Right hindlimb (tissue), 1 donor: ENCODE data around the gene LARGE2.
"Not testable (repeated sequence)": the region's sequence is repeated elsewhere in the genome, so short reads cannot be mapped to it uniquely, and the experiment has no call there.

Experiments
- DNase-seq: peaks from one replicate; pipeline ENCODE4 v3.0.0-alpha.2; 2018

LARGE2 gene

DNA sequence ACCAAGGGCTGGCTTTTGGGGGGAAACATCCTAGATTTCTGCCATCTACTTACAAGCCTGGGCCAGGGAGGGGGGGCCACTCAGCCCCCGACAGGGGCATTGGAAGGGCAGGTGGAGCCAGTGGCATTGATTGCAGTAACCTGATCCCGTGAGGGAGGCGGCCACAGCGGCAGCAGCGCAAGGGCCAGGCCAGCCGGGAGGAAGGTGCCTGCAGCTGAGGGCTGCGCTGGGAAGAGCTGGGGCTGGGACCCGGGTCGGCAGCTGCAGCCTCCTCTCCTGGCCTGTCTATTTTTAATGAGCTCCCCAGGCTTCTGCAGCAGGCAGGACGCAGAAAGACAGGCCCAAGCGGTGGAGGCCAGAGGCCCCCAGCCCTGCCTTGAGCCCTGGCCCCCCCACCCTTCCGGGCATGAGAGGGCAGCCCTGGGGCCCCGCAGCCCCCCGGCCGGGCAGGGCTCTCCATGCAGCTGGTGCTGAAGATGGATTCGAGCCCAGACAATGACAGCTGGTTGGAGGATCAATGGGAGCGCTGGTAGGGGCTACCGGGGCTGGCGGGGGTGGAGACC lies 26.0 kb upstream of the LARGE2 start:
- peak; percentile 81 for DNase-seq

DNA sequence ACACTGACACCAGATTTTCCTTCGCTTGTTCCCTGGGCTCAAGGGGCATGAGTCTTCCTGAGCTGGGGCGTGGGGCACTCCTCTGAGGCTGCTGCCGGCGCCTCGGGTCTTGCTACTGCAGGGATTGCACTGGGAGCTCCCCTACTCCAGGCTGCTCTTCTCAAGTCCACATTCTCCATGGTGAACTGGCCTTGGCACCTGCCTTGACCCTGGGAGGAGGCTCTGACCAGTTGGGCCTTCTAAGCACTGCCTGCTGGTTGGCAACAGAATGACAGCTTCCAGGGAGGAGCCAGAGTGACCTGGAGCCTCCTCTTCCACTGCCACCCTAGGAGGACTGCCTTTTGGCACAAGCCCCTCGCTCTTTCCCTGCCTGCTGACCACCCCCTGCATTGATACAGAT lies 24.9 kb upstream of the LARGE2 start:
- no peak for DNase-seq

DNA sequence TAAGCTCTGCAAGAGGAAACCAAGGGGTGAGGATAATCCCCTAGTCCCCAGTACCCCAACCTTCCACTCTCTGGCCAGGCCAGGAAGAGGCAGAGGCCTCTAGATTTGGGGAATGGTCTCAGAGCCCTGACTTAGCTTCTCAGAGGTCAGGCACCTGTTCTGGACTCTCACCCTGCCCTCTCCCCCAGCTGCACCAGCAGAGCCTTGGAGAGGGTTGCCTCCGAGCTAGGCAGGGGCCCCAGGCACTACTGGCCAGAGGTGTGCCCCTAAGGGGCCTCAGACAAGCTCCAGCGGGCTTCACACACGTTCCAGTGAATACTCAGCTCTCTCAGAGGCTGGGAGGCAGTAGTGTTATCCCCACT lies 23.4 kb upstream of the LARGE2 start:
- DNase-seq: no peak

DNA sequence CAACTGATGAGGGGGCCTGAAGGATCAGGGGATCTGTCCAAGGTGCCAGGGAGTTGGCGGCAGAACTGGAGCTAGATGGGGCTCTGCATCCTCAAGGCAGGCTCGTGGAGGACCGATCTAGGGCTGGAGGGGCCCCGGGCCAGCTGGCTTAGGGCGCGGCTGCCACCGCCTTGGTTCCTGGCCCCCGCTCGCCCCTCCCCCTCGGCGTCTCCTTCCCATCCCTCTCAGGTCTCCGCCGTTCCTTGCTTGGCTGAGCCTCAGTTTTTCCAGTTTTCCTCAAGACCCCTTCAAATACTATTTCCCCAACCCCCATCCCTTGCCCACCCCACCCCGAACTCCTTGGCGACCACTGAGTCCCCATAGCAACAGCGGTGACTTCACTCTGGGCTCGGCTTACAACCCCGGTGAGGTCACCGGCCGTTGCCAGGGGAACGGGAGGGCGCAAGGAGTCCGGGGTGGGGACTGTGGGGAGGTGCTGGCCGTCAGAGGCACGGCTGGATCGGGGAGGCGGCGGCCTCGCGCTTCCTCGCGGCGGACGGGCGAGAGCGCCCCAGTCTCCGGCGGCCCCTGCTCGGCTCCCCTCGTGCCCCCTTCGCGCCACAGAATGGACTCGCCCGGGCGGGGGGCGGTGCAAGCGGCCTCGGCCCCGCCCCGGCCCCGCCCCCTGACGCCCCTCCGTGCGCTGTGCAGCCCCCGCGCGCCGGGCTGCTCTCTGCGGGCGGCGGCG lies 22.8 kb upstream of the LARGE2 start:
- DNase-seq: peak; percentile 93

DNA sequence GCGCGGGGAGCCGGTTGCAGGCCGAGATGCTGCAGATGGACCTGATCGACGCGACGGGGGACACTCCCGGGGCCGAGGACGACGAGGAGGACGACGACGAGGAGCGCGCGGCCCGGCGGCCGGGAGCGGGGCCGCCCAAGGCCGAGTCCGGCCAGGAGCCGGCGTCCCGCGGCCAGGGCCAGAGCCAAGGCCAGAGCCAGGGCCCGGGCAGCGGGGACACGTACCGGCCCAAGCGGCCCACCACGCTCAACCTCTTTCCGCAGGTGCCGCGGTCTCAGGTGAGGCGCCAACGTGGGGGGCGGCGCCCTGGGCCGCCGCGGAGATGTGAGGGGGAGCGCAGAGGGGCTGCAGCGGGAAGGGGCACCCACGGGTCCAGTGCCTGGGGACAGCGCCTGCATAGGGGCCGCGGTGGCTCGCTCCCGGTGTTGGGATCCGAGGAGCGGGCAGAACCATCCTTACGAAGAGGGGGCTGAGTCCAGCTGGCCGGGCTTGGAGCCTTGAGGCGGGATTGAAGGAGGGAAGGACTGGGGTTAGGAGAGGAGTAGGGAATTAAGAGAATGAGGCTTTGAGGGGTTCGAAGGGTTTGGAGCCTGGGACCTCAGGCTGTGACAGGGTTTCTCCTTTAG lies 22.2 kb upstream of the LARGE2 start:
- not testable (repeated sequence) for DNase-seq

DNA sequence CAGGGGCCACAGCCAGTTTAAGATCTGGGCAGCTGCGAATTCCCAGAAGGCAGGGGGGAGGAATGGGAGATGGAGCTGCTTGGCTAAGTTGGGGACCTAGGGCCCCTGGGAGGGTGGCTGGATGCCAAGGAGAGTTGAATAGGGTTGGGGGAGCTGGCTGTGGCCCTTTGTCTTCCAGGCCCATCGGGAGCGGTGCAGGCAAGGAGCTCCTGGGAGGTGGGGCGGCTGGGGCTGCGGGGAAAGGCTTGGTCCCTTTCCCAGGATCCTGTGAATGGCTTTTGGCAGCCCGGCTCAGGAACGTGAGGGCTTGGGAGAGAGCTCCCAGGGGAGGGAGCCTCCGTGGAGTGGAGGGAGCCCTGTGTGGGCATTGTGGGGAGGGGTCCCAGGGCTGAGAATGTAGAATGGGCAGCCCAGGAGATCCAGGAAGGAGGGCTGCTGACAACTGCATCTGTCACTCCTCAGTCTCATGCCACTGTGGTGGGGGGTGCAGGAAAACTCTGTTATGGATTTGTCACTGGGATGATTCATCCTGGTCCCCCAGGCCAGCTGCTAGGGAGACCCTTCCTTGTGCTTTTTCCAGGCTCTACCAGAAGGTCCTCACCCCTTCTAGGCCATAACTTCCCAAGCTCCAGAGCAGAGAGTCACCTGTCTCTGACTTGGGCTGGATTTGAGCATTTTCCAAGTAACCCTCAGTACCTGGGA lies 21.4 kb upstream of the LARGE2 start:
- no peak for DNase-seq

DNA sequence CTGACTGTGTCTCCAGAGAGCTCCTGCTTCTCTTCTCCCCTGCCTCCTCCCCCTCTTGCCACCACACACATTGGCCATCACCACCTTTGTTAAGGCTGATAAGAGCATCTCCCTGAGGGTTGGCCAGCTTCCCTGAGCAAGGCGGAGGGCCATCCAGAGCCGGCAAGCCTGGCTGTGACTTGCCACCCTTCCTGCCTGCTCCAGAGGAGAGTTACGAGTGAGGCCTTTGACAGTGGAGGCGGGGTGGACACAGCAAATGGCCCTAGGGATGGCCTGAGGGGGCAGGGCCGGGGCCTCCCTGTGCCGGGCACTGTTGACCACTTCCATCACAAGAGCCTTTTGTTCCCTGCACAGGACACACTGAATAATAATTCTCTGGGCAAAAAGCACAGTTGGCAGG lies 20.8 kb upstream of the LARGE2 start:
- DNase-seq: no peak

DNA sequence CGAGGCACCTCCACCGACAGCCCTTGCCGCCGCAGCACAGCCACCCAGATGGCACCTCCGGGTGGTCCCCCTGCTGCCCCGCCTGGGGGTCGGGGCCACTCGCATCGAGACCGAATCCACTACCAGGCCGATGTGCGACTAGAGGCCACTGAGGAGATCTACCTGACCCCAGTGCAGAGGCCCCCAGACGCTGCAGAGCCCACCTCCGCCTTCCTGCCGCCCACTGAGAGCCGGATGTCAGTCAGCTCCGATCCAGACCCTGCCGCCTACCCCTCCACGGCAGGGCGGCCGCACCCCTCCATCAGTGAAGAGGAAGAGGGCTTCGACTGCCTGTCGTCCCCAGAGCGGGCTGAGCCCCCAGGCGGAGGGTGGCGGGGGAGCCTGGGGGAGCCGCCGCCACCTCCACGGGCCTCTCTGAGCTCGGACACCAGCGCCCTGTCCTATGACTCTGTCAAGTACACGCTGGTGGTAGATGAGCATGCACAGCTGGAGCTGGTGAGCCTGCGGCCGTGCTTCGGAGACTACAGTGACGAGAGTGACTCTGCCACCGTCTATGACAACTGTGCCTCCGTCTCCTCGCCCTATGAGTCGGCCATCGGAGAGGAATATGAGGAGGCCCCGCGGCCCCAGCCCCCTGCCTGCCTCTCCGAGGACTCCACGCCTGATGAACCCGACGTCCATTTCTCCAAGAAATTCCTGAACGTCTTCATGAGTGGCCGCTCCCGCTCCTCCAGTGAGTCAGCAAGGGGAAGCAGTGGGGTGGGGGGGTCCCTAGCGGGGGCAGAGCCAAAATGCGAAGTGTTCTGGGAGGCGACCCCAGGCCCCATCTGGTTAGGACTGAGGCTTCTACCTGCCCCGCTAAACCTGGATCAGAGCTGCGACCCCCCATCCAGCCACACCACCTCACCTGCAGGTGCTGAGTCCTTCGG lies 19.7 kb upstream of the LARGE2 start:
- DNase-seq: no peak

DNA sequence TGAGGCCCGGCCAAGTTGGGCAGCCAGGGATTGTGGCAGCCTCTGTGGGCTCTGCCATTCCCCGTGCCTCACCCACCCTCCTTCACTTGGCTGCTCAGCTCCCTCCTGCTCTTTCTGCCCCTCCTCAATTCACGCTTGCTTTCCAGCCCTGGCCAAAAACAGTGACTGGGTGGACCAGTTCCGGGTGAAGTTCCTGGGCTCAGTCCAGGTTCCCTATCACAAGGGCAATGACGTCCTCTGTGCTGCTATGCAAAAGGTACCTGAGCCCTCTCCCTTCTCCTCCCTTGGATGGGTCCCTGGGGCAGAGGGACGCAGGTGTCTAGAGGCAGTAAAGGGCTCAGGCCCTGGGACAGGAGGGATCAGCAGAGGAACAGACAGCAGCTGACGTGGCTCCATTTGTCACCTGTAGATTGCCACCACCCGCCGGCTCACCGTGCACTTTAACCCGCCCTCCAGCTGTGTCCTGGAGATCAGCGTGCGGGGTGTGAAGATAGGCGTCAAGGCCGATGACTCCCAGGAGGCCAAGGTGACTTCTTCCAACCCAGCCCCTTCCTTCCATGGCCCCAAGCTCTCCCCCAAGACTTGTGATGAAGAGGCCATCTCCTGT lies 18.0 kb upstream of the LARGE2 start:
- DNase-seq: no peak

DNA sequence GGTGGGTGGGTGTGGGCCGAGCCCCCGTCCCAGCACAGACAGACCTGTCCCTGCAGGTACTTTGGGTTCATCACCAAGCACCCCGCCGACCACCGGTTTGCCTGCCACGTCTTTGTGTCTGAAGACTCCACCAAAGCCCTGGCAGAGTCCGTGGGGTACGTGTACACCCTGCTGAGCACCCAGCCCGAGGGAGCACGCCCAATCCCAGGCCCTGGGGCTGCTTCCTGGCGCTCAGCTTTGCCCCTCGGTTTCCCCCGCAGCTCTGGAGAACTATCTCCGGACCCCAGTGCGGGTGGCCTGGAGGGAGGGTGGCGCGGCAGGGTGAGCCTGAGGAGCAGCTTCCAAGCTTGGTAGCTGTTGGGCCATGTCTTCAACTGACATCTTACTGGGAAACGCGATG lies 17.4 kb upstream of the LARGE2 start:
- DNase-seq: no peak

DNA sequence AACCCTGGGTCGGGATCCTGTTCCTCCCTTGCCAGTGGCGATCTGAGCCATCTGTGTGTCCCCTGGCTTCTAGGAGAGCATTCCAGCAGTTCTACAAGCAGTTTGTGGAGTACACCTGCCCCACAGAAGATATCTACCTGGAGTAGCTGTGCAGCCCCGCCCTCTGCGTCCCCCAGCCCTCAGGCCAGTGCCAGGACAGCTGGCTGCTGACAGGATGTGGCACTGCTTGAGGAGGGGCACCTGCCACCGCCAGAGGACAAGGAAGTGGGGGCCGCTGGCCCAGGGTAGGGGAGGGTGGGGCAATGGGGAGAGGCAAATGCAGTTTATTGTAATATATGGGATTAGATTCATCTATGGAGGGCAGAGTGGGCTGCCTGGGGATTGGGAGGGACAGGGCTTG lies 16.9 kb upstream of the LARGE2 start:
- not testable (repeated sequence) for DNase-seq

DNA sequence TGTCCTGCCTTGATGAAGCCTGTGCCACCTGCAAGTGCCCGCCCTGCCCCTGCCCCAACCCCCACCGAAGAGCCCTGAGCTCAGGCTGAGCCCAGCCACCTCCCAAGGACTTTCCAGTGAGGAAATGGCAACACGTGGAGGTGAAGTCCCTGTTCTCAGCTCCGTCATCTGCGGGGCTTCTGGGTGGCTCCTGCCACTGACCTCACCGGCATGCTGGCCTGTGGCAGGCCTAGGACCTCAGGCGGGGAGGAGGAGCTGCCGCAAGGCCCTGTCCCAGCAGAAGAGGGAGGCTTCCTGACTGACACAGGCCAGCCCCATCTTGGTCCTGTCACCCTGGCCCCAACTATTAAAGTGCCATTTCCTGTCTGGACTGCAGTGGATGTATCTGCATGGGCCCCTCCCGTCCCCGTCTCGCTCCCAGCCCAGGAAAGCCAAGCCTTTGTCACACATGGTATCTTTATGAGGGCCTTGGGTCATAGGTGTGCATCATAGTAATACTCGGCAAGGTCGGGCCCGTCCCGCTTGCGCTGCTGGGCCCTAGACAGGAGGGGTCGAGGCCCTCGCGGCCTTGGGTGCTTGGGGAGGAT lies 16.3 kb upstream of the LARGE2 start:
- DNase-seq: no peak

DNA sequence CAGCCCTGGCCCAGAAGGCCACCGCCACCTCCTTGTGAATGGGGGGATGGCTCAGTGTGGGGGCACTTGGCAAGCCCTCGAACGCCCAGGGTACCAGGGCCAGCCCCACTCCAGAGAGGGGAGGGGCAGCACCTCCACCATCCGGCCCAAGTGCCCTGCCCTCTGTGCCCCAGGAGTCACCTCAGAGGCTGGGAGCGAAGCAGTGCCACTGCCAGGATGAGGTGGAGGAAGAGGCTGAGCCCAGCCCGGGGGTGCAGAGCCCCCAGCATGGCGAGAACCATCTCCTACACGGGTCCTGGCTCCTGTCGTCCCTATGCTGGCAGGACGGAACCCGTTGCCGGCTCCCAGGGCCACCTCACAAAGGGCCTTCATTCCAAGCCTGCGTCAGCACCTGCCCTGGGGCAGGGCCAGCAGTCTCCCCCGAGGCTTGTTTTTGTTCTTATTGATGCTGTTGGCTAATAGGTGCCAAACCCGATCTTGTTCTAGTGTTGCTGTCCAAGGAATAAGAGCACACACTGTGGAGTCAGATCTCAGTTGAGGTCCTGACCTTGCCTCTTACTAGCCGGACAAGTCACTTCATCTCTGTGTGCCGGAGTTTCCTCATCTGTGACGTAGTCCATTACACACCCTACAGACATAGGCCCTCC lies 15.4 kb upstream of the LARGE2 start, which contains the start of gene FREY1:
Gene FREY1, minus strand, starts transcription at position 307 of the 647 bp plus-strand sequence. Its CDS starts 26 bp downstream, at position 281.
- DNase-seq: no peak

DNA sequence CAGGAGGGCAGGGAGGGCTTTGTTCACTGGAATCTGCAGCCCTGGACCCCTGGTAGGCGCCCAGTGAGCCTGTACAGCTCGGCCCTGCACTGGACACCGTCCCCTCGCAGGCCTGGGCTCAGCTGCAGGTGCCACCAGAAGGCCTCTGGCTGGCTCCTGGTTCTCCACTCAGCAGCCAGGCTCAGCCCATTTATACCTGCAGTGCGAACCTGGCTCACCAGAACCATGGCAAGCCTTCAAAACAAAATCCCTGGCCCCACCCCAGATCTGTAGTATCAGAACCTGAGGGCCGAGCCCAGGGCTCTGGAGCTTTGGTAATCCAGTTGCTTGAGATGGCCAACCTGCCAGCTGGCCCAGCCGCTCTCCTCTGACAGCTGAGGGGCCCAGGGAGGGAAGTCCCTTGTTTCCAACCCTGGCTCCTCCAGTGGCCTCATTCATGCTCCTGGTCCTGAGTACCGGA lies 14.5 kb upstream of the LARGE2 start:
- DNase-seq: no peak

DNA sequence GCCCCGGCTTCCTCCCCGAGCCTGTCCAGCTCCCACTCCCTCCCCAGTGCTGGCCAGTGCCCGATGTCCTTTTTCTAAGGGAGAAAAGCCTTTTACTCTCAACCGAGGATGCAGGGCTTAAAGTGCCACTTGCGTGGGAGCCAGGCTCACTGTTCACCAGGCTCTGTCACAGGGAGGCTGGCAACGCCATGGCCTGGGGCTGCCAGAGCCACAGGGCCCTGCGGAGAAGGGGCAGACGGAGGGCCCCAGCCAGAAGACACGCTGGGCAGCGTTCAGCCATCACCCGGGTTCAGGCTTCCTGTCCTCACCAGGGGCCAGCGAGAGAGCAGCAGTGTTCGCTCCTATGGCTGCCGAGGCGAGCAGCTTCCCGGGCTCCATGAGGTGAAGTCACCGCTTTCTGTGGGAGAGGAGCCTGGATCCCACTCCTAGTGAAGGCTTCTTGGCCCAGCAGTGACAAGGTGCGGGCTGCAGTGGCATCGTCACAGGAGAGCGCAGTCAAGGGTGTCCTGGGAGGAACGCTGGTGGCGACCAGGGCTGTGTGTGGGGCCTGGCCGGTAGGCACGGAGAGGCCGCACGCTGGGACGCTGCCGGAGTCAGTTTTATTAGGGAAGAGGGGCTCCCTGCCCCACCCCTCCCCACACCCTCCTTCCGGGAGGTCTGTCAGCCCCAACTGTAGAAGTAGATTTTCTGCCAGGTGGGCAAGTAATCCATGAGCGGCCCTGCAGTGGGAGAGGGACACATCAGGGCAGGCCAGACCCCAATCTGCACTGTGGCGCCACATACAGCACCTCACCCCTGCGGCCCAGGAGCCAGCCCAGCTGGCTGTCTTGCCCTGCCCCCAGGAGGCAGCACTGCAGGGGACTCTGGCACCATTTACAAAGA lies 12.6 kb upstream of the LARGE2 start:
- no peak for DNase-seq

DNA sequence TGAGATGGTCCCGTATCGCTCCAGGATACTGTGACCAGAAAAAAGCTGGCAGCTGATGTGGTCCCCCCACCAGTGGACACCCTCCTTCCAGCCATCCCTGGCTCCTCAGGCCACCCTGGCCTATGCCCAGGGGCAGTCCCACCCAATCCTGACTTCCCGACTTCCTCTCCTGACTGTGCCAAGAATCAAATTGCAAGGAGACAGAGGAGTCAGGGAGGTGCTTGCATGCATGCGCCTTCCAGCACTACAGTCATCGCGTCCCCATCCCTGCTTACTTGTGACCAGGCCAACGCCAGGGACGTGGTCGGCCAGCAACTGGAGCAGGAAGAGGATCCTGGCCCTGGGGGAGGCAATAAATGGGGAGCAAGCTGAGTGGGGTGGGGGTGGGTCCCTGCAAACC lies 11.8 kb upstream of the LARGE2 start:
- no peak for DNase-seq

DNA sequence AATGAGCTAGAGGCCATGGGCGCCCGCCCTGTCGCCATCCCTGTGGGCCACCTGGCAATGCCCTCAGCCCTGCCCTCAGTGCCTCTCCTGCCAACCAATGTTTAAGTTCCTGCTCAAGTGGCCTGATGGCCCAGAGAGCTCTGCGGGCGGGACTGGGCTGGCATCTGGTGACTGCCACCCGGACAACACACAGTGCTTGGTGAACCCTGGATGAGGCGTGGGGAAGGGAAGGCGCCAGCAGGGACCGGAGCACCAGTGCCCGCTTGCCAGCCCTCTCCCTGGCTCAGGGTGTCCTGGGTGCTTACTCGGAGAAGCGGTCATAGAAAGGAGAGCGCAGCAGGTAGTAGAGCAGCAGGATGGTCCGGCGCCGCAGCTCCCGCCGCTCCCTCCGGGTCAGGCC lies 8.9 kb upstream of the LARGE2 start:
- DNase-seq: no peak

DNA sequence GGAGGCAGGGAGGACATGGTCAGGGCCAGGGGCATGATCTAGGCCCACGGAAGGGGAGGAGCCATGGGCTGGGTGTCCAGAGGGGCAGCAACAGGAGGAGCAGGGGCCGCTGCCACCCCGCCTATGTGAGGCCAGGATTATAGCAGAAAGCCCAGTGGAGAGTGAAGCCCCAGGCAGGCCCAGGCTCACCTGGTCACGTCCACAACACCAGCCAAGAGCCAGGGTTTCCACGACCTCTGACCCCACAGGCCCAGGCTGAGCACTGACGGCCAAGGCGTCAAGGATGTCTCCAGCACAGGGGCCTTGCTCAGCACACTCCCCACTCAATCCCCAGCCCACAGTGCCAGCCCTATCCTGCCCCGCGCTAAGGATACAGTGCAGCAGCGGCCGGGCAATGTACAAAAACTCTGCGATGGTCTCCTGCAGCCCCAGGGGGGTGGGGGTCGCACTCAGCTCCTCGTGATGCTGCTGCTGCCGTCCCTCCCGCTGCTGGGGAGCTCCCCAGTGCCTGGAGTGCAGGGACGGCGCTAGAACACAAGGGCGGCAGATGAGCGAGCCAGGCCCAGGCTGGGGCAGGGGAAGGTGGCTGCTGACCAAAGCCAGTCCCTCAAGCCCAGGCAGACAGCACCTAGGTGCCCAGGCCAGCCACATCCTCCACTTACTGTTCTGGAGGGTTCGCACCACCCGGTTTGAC lies 8.4 kb upstream of the LARGE2 start:
- peak; percentile 17 for DNase-seq

DNA sequence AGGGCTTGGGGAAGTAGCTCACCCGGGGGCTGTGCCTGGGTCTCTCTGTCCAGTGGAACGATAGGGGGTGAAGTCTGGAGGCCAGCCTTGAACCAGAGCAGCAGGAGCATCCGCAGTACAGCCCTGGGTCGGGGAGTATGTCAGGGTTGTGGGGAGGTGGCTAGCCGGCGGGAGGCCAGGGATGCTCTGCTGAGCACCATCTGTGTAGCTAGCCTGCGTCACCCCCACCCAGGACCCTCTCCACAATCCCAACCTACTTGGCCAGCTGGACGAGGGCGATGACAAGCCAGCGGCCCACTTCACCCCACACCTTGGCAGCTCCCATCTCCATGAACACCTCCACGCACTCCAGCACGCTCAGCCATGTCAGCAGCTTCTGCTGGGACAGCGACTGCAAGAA lies 7.0 kb upstream of the LARGE2 start:
- DNase-seq: no peak

DNA sequence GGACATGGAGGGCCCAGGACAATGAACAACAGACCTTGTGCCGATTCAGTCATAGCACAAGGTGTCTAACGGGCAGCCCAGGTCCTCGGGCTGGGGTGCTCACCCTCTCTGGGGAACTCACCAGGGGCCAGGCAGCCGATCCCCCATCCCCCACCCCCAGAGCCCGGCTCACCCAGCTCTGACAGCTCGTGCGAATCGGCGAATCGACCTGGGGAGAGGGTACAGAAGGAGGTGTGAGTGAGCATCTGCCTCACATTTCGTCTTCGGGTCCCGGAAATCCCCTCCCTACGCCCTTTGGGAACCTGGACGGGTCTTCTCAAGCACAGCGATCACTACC lies 5.2 kb upstream of the LARGE2 start:
- DNase-seq: no peak
